ENCODE data around the gene AKAP12.
"Not testable (repeated sequence)": the region's sequence is repeated elsewhere in the genome, so short reads cannot be mapped to it uniquely, and the experiment has no call there.

The AKAP12 gene

GRCh38 chr6:151350442-151351145 lies 110.8 kb downstream of the AKAP12 start:
- no peak for DNase-seq

DNA sequence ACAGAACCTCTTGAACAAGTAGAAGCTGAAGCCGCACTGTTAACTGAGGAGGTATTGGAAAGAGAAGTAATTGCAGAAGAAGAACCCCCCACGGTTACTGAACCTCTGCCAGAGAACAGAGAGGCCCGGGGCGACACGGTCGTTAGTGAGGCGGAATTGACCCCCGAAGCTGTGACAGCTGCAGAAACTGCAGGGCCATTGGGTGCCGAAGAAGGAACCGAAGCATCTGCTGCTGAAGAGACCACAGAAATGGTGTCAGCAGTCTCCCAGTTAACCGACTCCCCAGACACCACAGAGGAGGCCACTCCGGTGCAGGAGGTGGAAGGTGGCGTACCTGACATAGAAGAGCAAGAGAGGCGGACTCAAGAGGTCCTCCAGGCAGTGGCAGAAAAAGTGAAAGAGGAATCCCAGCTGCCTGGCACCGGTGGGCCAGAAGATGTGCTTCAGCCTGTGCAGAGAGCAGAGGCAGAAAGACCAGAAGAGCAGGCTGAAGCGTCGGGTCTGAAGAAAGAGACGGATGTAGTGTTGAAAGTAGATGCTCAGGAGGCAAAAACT lies 111.5 kb downstream of the AKAP12 start:
- no peak for DNase-seq

- no peak for DNase-seq
Observed at GRCh38 chr6:151351731-151352130, 112.0 kb downstream of the AKAP12 start.

- DNase-seq: no peak
Observed at GRCh38 chr6:151352410-151353396, 112.9 kb downstream of the AKAP12 start.

DNA sequence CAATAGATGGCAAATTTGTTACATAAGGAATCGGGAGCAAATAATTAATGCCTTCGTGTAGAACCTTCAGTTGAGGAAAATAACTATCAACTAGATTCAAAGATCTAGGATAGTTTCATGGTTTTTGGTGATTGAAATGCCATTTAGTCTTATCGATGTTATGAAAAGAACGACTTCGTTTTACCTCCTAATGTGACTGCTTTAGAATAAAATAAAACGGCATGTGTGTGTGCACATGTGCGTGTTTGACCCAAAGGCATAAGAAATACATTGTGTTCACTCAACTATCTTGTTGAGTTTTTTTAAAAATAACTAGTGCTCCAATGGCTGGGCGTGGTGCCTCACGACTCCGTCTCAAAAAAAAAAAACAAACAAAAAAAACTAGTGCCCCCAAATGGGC lies 114.0 kb downstream of the AKAP12 start:
- no peak for DNase-seq

GRCh38 chr6:151356983-151357382 lies 117.2 kb downstream of the AKAP12 start:
- not testable (repeated sequence) for DNase-seq

DNA sequence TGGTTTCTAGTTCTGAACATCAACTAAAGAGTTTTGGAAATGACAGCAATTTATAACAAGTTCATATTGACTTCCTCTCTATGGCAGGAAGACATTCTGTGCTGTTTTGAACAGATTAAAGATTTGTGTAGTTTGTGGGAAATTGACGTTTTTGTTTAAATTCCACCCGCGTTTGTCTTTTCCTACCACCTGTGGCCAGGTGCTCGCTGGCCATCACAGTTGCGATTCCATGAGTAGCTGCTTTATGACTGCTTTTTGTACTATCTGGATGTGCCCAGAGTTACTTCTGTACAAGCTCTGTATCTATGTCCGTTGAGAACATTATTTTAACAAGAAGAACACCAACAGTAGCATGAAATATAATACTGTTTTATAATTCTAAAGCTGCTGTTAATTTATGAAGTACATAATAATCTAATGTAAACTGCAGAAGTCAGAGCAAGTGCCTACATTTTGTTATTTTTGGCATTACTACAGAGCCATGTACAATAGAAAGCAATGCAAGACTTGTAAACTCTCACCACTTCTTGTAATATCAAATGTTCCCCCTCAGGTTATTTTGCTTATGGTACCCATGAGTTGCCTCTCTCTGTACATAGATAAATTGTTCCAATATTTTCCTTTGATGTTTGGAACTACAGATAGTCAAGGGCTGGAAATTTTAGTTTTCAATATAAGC lies 118.1 kb downstream of the AKAP12 start:
- DNase-seq: no peak

GRCh38 chr6:151358475-151358874 lies 118.7 kb downstream of the AKAP12 start:
- no peak for DNase-seq

DNA sequence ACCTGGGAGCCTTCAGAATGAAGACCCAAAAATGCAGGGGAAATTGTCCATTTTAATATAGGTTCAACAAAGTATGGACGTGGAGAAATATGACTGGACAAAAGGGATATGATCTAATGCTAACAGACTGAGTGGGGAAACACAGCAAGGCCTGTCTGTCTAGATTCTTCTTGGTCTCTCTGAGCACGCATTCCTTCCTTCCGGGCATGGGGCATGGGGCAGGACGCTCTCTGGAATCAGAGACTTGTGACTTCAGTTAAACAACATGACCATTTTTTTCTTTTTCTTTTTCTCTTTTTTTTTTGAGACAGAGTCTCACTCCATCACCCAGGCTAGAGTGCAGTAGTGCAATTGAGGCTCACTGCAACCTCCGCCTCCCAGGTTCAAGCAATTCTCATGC lies 119.7 kb downstream of the AKAP12 start:
- DNase-seq: no peak

- DNase-seq: no peak
Observed at GRCh38 chr6:151365233-151365632, 125.5 kb downstream of the AKAP12 start.

GRCh38 chr6:151370509-151371078 lies 130.8 kb downstream of the AKAP12 start:
- no peak for DNase-seq

DNA sequence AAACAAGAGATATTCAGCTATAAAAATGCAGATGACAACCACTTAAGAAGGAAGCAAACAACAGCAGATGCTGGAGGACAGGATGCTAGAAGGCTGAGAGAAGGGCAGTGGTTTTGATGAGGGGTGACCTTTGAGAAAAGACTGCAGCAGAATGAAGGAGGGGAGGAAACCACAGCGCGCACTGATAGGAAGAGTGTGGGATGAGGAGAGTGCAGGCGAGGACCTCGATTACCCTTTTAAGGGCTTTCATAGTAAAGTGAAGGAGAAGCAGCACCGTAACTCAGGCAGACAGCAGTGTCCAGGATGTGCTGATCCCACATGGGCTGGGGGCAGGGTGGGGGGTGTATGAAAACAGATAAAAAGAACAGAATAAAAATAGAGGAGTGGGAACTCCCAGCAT lies 132.4 kb downstream of the AKAP12 start:
- DNase-seq: no peak

- no peak for DNase-seq
Observed at GRCh38 chr6:151374036-151374683, 134.4 kb downstream of the AKAP12 start.

GRCh38 chr6:151375833-151376232 lies 136.1 kb downstream of the AKAP12 start:
- DNase-seq: no peak

- DNase-seq: no peak
Observed at GRCh38 chr6:151376440-151376839, 136.7 kb downstream of the AKAP12 start.

DNA sequence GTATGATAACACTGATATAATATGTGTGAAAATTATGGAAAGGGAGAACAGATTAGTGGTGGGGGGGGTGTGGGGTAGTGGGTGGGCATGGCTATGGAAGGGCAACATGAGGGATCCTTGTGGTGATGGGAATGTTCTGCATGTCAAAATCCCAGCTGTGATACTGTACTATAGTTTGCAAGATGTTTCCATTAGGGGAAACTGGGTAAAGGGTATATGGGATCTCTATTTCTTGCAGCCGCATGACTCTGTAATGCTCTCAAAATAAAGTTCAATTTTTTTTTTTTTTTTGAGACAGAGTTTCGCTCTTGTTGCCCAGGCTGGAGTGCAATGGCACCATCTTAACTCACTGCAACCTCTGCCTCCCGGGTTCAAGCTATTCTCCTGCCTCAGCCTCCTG lies 137.3 kb downstream of the AKAP12 start:
- no peak for DNase-seq

GRCh38 chr6:151379933-151380847 lies 140.4 kb downstream of the AKAP12 start:
- no peak for DNase-seq

- no peak for DNase-seq
Observed at GRCh38 chr6:151380848-151381205, 141.1 kb downstream of the AKAP12 start.

DNA sequence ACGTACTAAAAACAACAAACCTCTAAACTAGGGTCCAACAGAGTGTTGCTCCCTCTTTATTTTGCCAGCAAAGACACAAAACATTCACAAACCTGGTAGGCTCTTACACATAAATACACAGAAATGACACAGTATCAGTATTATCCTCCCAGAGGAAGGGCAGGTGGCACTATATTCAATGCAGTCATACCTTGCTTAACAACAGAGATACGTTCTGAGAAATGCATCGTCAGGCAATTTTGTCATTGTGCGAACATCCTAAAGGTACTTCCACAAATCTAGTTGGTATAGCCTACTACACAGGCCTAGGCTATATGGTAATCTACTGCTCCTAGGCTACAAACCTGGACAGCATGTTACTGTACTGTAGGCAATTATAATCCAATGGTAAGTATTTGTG lies 142.0 kb downstream of the AKAP12 start:
- DNase-seq: no peak

GRCh38 chr6:151382631-151383030 lies 142.9 kb downstream of the AKAP12 start:
- DNase-seq: not testable (repeated sequence)

DNA sequence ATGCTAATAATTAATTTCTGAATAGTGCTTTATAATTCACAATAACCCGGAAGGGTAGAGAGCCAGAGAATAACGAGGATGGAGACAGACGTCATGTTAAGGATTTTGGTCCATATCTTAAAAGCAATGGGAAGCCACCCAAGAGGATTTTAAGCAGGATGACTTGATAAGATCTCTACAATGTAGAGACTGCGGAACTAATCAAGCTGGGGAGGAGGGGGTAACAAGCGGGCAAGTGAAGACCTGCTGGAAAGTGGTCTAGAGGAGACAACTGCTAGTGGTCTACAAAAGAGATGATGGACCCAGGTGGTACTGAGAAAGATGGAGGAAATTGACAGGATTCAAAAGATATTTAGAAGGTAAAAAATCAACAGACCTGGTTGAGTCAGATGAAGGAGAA lies 144.4 kb downstream of the AKAP12 start:
- DNase-seq: no peak

Measured in stimulated activated CD8-positive, alpha-beta memory T cell treated with anti-CD3 and anti-CD28 coated beads, Interleukin-4, amount 100 ng/mL, for 48 hours (primary cell).